GM19099 (cell line): ENCODE data around the gene CLDN7.

Experiments
- POLR2A ChIP-seq: IDR thresholded peaks from 3 replicates; pipeline ENCODE4 v1.6.1; 2011; ENCODE audit warnings: low read depth; ENCODE audit not compliant: insufficient read length; ENCODE audit errors: extremely low read depth

Gene CLDN7

GRCh38 chr17:7221278-7222092 lies 40.8 kb downstream of the CLDN7 start:
- TF ChIP-seq POLR2A, result no peak

- no peak for TF ChIP-seq POLR2A
Observed at GRCh38 chr17:7220593-7221277, 41.5 kb downstream of the CLDN7 start.

- TF ChIP-seq POLR2A, result peak; percentile 73
Observed at GRCh38 chr17:7219812-7220592, 42.3 kb downstream of the CLDN7 start, which contains the start of the genes ACADVL and DLG4. Gene ACADVL (plus strand): TSS chr17:7219938. CDS start chr17:7219985, 47 bp downstream. Gene DLG4 (minus strand): TSS chr17:7219836.

- TF ChIP-seq POLR2A, result no peak
Observed at GRCh38 chr17:7219229-7219811, 43.0 kb downstream of the CLDN7 start.

- no peak for TF ChIP-seq POLR2A
Observed at GRCh38 chr17:7218758-7219157, 43.5 kb downstream of the CLDN7 start.

- no peak for TF ChIP-seq POLR2A
Observed at GRCh38 chr17:7218166-7218565, 44.1 kb downstream of the CLDN7 start.

- peak; percentile 28 for TF ChIP-seq POLR2A
Observed at GRCh38 chr17:7217113-7217987, 44.9 kb downstream of the CLDN7 start.

GRCh38 chr17:7216242-7217112 lies 45.8 kb downstream of the CLDN7 start:
- no peak for TF ChIP-seq POLR2A

- no peak for TF ChIP-seq POLR2A
Observed at GRCh38 chr17:7215652-7216180, 46.6 kb downstream of the CLDN7 start.

GRCh38 chr17:7215136-7215638 lies 47.1 kb downstream of the CLDN7 start:
- no peak for TF ChIP-seq POLR2A

GRCh38 chr17:7214300-7215135 lies 47.8 kb downstream of the CLDN7 start:
- TF ChIP-seq POLR2A, result no peak

- no peak for TF ChIP-seq POLR2A
Observed at GRCh38 chr17:7213895-7214299, 48.4 kb downstream of the CLDN7 start.
